K562 (cell line): ENCODE data around the gene LRP10. TPM values are rescaled to one million over a fixed set of nuclear protein-coding genes. Genes with fewer than 3 reads are reported as not detected.

Source experiments
- ATAC-seq: fragments of 200-7000 bp; cut with Tn5 transposase; 3 replicates; pipeline ENCODE4 v1.9.1; 2020; ENCODE audit warnings: moderate library complexity
- BruUV-seq: library from RNA; stranded (reverse); fragments of 400-500 nt; replicated peaks from 2 replicates; lab custom pipeline; 2021; lab: Mats Ljungman, UMichigan
- CTCF ChIA-PET: fragments of 300-600 bp; formaldehyde crosslinking; extraction: SDS; loops from one replicate; lab custom pipeline; 2021; ENCODE audit warnings: low intra/inter-chr PET ratio; lab: Yijun Ruan, JAX
- POLR2A ChIA-PET: fragments of 300-600, 350-650 bp; sonication (Branson Sonifier 250); formaldehyde crosslinking; extraction: SDS; loops from one replicate; lab custom pipeline; 2021; ENCODE audit warnings: antibody characterized with exemption, inconsistent platforms; lab: Yijun Ruan, JAX
- DNase-seq, 4 experiments: peaks; one replicate each; pipeline versions ENCODE4 v3.0.0 to v3.0.0-alpha.2; 2011 to 2018; ENCODE audit warnings: low spot score in 3 of 4, mixed read lengths in 3 of 4; ENCODE audit errors: extremely low read depth in 1 of 4
- FAIRE-seq: peaks from 2 replicates; lab custom pipeline; 2011; peaks lifted over from hg19 to GRCh38; lab: Jason Lieb, UNC
- H2AFZ ChIP-seq: 2 replicates; pipeline ENCODE4 v1.6.0; 2011; ENCODE audit warnings: low read depth, low read length, control low read depth, inconsistent platforms
- H3K27ac ChIP-seq: fragments of 200-600 bp; 3 replicates; pipeline ENCODE4 v1.8.0; 2011; ENCODE audit warnings: low read depth, mild to moderate bottlenecking, control low read depth, inconsistent platforms, low read length, moderate library complexity, mixed read lengths; ENCODE audit errors: extremely low read depth
- H3K27me3 ChIP-seq, 2 experiments: fragments of 300-600 bp in 1 of 2; 2 replicates in 1 of 2; 3 replicates in 1 of 2; pipeline versions ENCODE4 v1.6.0 to v1.8.0; 2011; ENCODE audit warnings: inconsistent platforms in 2 of 2, low read length in 2 of 2, mild to moderate bottlenecking in 1 of 2, mixed read lengths in 1 of 2, moderate library complexity in 1 of 2; ENCODE audit not compliant: control insufficient read depth in 2 of 2, insufficient read depth in 2 of 2
- H3K36me3 ChIP-seq: fragments of 300-600 bp; 3 replicates; pipeline ENCODE4 v1.8.0; 2011; ENCODE audit warnings: mild to moderate bottlenecking, low read length, inconsistent platforms; ENCODE audit not compliant: control insufficient read depth, insufficient read depth
- H3K4me1 ChIP-seq, 2 experiments: fragments of 200-600 bp in 1 of 2; replicated peaks in 1 of 2; 2 replicates in 1 of 2; 3 replicates in 1 of 2; pipeline versions ENCODE4 v1.5.1 to v1.8.0; 2011; ENCODE audit warnings: inconsistent platforms in 2 of 2, low read length in 2 of 2, mild to moderate bottlenecking in 1 of 2, mixed read lengths in 1 of 2, moderate library complexity in 1 of 2; ENCODE audit not compliant: control insufficient read depth in 2 of 2, insufficient read depth in 2 of 2
- H3K4me2 ChIP-seq: 2 replicates; pipeline ENCODE4 v1.6.1; 2011; ENCODE audit warnings: low read length, control low read depth, inconsistent platforms, mixed read lengths; ENCODE audit not compliant: insufficient read depth
- H3K4me3 ChIP-seq: fragments of 200-600 bp; sonication (generic), shearing (Covaris generic); 2 replicates; pipeline ENCODE4 v1.5.1; 2016; ENCODE audit warnings: control low read depth, inconsistent platforms
- H3K79me2 ChIP-seq: fragments of 200-600 bp; 3 replicates; pipeline ENCODE4 v1.8.0; 2011; ENCODE audit warnings: low read length, inconsistent platforms; ENCODE audit not compliant: control insufficient read depth, insufficient read depth
- H3K9ac ChIP-seq, 2 experiments: 2 replicates each; pipeline versions ENCODE4 v1.6.0 to v1.6.1; 2011; ENCODE audit warnings: low read depth in 2 of 2, low read length in 2 of 2, control low read depth in 1 of 2, inconsistent platforms in 1 of 2, mild to moderate bottlenecking in 1 of 2, mixed read lengths in 1 of 2; ENCODE audit not compliant: insufficient read depth in 1 of 2
- H3K9me1 ChIP-seq: one replicate; pipeline ENCODE4 v1.6.0; 2011; ENCODE audit warnings: inconsistent platforms, mild to moderate bottlenecking, low read length, moderate library complexity; ENCODE audit not compliant: control insufficient read depth, insufficient read depth
- H3K9me3 ChIP-seq: replicated peaks from 2 replicates; pipeline ENCODE4 v1.5.1; 2011; ENCODE audit warnings: low read depth, low read length, inconsistent platforms; ENCODE audit not compliant: control insufficient read depth, insufficient read depth
- H4K20me1 ChIP-seq: replicated peaks from 2 replicates; pipeline ENCODE4 v1.6.1; 2011; ENCODE audit warnings: low read length, inconsistent platforms, mixed read lengths; ENCODE audit not compliant: control insufficient read depth, insufficient read depth
- BMI1 ChIP-seq: fragments of 150-350 bp; IDR thresholded peaks from 2 replicates; pipeline ENCODE4 v1.6.1; 2014; ENCODE audit warnings: low read length
- JUNB ChIP-seq: fragments of 450-650 bp; formaldehyde crosslinking; conservative IDR thresholded peaks from 2 replicates; pipeline ENCODE4 v1.4.0; 2020; ENCODE audit warnings: mild to moderate bottlenecking
- MIER1 ChIP-seq: fragments of 450-650 bp; IDR thresholded peaks from 2 replicates; pipeline ENCODE4 v1.6.1; 2016; ENCODE audit warnings: antibody characterized with exemption, mild to moderate bottlenecking, low read depth
- MTF1 ChIP-seq: fragments of 250-450 bp; sonication (Bioruptor Pico); IDR thresholded peaks from 2 replicates; pipeline ENCODE4 v1.9.0; 2021; ENCODE audit warnings: moderate library complexity, mild to moderate bottlenecking, inconsistent platforms, borderline replicate concordance
- RFX1 ChIP-seq: fragments of 450-650 bp; IDR thresholded peaks from 2 replicates; pipeline ENCODE4 v1.6.1; 2016; ENCODE audit warnings: mild to moderate bottlenecking, moderate library complexity
- TBP ChIP-seq: optimal IDR thresholded peaks from 2 replicates; pipeline ENCODE3; 2011; ENCODE audit warnings: low read depth, low read length, improper control_type of control experiment
- TCF3 ChIP-seq: sonication (generic); formaldehyde crosslinking; IDR thresholded peaks from 2 replicates; pipeline ENCODE4 v1.4.0; 2020; ENCODE audit warnings: mild to moderate bottlenecking, missing genetic modification reagents
- ZNF224 ChIP-seq: sonication (generic); formaldehyde crosslinking; IDR thresholded peaks from 2 replicates; pipeline ENCODE4 v1.8.0; 2022; ENCODE audit warnings: mild to moderate bottlenecking, missing genetic modification reagents
- ZNF551 ChIP-seq: fragments of 250-450 bp; sonication (Bioruptor Pico); IDR thresholded peaks from 2 replicates; pipeline ENCODE4 v1.5.0; 2021; ENCODE audit warnings: mild to moderate bottlenecking, moderate library complexity
- ZNF778 ChIP-seq: fragments of 450-650 bp; formaldehyde crosslinking; IDR thresholded peaks from 2 replicates; pipeline ENCODE4 v1.4.0; 2020; ENCODE audit warnings: mild to moderate bottlenecking, moderate library complexity
- WGBS: fragments of 100-300 bp; shearing (Covaris generic); methylation state at CpG from one replicate; pipeline ENCODE4 v1.1.6; 2016; ENCODE audit warnings: low coverage, mixed read lengths; ENCODE audit not compliant: insufficient coverage; ENCODE audit errors: missing lambda C conversion rate; 5-methylcytosine and 5-hydroxymethylcytosine counted together
- in situ Hi-C: fragments of 300-500 bp; cut with MboI; formaldehyde crosslinking; loops from 4 replicates; pipeline ENCODE4 v1.15.0; 2018; ENCODE audit warnings: inconsistent platforms, mixed read lengths
- intact Hi-C: fragments of 100-400 bp; cut with micrococcal nuclease; formaldehyde crosslinking; loops from 2 replicates; pipeline ENCODE4 v1.14.2; 2022
- polyA plus RNA-seq, 8 experiments: library from polyadenylated mRNA; depleted of rRNA in 4 of 8; stranded (reverse) in 5 of 8; unstranded in 3 of 8; fragments of >200 nt; fragmentation: Nextera tagmentation in 2 of 8; fragmentation: Illumina TruSeq in 1 of 8; extraction: Ambion mirVana in 2 of 8; extraction: Trizol in 1 of 8; gene quantifications; 2 replicates each; pipeline versions ENCODE4 v1.2.1 to v1.2.3, GENCODE V29; 2011 to 2014; ENCODE audit warnings: inconsistent platforms in 1 of 8, missing spikeins in 1 of 8
- total RNA-seq, 7 experiments: library from RNA; depleted of rRNA in 6 of 7; stranded (reverse); fragments of >200 nt in 6 of 7; fragmentation: Illumina TruSeq in 2 of 7; extraction: Trizol in 2 of 7; gene quantifications; 2 replicates each; pipeline versions ENCODE4 v1.2.1 to v1.2.3, GENCODE V29; 2011 to 2021; ENCODE audit warnings: low replicate concordance in 1 of 7
- TF ChIP-seq, protein P1 (sequence below), 2 experiments: fragments of 200-800 bp in 1 of 2; sonication (Bioruptor generic) in 1 of 2; sonication (generic) in 1 of 2; formaldehyde crosslinking in 1 of 2; IDR thresholded peaks in 1 of 2; conservative IDR thresholded peaks in 1 of 2; 2 replicates each; pipeline versions ENCODE4 v1.5.0 to v1.6.1; 2016 to 2020; ENCODE audit warnings: missing compliant biosample characterization in 1 of 2, missing genetic modification characterization in 1 of 2, missing genetic modification reagents in 1 of 2
- TF ChIP-seq, protein P2 (sequence below): fragments of 250-450 bp; sonication (Bioruptor Pico); IDR thresholded peaks from 2 replicates; pipeline ENCODE4 v1.5.0; 2022; ENCODE audit warnings: mild to moderate bottlenecking

LRP10 gene
- total and polyA plus RNA-seq, 9 of the 15 experiments (the other 6 are each of a cell fraction or from before 2014, with no cell fraction given) = 1.3 to 45.5 (median 10.9) TPM

DNA sequence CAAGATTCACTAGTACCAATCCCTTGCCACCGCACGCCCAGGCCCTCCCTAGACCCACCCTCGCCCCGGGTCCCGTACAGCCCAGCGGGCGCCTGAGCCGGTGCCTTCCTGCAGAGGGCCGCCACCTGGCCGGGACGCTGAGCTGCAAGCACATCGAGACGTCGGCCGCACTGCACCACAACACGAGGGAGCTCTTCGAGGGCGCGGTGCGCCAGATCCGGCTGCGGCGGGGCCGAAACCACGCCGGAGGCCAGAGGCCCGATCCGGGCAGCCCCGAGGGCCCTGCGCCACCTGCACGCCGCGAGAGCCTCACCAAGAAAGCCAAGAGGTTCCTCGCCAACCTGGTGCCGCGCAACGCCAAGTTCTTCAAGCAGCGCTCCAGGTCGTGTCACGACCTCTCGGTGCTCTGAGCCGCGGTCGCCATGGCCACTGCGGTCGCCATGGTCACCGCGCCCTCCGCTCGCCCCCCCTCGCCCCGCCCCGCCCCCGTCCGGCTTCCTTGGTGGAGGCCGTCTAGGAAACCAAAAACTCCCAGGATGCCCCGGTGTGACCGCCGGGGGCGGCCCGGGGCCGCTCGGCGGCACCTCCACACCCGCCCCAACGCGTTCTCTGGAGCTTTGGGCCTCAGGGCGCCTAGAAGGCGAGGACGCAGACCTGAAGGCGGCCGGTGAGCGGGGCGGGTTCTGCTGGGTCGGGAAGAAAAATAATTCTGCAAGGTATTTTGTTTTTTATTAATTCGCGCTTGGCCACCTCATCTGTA is 15.1 kb downstream of the LRP10 start:
- ChIA-PET POLR2A (interaction anchor here (0.6 to 1.6 kb wide), 8 partner anchors 9 to 337 kb away, joined by 3 to 7 read pairs (median 4); partner anchors contain the start of gene RBM23), CTCF (no interaction called here)
- H3K27me3 ChIP-seq = no peaks in the 10 kb centered on the region
- H3K27ac ChIP-seq = peak overlapping the region; percentile 81
- H3K36me3 ChIP-seq = no peaks in the 10 kb centered on the region
- H2AFZ ChIP-seq = peak overlapping the region; percentile 96
- no peaks in the 10 kb centered on the region for H3K9me1 ChIP-seq
- peaks cover 26 to 40% of the 10 kb centered on the region in 2 experiments for H3K4me1 ChIP-seq
- 9% methylated on average over 49 of the region's 77 CpGs for WGBS
- in situ Hi-C loops (no loop called here), intact Hi-C loops (loop anchor here (1.0 kb wide), 1 partner anchor 15 kb away; the partner anchor contains the start of gene LRP10)
- no TSS peak for BruUV-seq
- DNase-seq = peak; percentile 91 to 93 (median 92)
- no peak for FAIRE-seq
- ATAC-seq = peak; percentile 84
- peak overlapping the region; percentile 63 for H3K4me3 ChIP-seq
- H3K79me2 ChIP-seq = peaks cover 14% of the 10 kb centered on the region
- peak overlapping the region; percentile 87 for H3K4me2 ChIP-seq
- no peaks in the 10 kb centered on the region for H3K9me3 ChIP-seq
- H3K9ac ChIP-seq = peak overlapping the region; percentile 80 to 91
- H4K20me1 ChIP-seq = no peaks in the 10 kb centered on the region
- TF ChIP-seq MIER1 (no peak), TCF3 (CRISPR knock-in tag) (0 out of 2 replicates have a peak, but pooled peaks have one; percentile 18), ZNF778 (no peak), TBP (peak; percentile 15), JUNB (CRISPR knock-in tag) (no peak), RFX1 (peak; percentile 97), MTF1 (CRISPR knock-in tag) (no peak), ZNF224 (CRISPR knock-in tag) (0 out of 2 replicates have a peak, but pooled peaks have one; percentile 56), BMI1 (peak; percentile 93), ZNF551 (CRISPR knock-in tag) (no peak)
- TF ChIP-seq, protein P1, sequence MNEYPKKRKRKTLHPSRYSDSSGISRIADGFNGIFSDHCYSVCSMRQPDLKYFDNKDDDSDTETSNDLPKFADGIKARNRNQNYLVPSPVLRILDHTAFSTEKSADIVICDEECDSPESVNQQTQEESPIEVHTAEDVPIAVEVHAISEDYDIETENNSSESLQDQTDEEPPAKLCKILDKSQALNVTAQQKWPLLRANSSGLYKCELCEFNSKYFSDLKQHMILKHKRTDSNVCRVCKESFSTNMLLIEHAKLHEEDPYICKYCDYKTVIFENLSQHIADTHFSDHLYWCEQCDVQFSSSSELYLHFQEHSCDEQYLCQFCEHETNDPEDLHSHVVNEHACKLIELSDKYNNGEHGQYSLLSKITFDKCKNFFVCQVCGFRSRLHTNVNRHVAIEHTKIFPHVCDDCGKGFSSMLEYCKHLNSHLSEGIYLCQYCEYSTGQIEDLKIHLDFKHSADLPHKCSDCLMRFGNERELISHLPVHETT (CRISPR knock-in tag; conservative IDR thresholded peaks at IDR 0.05 in 1 of 2, IDR thresholded peaks at IDR 0.05 in 1 of 2) = peak in 1 of 2 experiments; percentile 55; a peak in 1 of 4 replicates
- TF ChIP-seq, protein P2, sequence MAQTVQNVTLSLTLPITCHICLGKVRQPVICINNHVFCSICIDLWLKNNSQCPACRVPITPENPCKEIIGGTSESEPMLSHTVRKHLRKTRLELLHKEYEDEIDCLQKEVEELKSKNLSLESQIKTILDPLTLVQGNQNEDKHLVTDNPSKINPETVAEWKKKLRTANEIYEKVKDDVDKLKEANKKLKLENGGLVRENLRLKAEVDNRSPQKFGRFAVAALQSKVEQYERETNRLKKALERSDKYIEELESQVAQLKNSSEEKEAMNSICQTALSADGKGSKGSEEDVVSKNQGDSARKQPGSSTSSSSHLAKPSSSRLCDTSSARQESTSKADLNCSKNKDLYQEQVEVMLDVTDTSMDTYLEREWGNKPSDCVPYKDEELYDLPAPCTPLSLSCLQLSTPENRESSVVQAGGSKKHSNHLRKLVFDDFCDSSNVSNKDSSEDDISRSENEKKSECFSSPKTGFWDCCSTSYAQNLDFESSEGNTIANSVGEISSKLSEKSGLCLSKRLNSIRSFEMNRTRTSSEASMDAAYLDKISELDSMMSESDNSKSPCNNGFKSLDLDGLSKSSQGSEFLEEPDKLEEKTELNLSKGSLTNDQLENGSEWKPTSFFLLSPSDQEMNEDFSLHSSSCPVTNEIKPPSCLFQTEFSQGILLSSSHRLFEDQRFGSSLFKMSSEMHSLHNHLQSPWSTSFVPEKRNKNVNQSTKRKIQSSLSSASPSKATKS (CRISPR knock-in tag) = no peak
